Measurements from ENCODE around the gene FAM25A.

DNA sequence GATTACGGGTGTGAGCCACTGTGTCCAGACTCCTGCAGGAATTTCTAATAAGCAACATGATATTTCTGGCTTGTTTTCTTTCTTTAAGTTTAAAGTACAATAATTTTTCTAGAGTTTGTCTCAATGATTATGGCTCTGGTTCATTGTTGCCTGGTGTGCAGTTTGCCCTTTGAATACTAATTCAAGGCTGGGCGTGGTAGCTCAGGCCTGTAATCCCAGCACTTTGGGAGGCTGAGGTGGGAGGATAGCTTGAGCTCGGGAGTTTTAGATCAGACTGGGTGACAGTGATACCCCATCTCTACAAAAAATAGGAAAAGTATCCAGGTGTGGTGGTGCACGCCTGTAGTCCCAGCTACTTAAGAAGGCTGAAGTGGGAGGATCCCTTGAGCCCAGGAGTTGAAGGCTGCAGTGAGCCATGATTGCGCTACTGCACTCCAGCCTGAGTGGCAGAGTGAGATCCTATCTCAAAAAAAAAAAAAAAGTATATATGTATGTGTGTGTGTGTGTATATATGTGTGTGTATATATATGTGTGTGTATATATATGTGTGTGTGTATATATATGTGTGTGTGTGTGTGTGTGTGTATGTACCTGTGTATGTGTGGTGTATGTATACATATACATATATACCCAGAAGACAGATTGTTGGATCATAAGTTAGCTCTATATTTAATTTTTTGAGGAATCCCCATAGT is 43.6 kb upstream of the FAM25A start:
- TF ChIP-seq, protein P1, sequence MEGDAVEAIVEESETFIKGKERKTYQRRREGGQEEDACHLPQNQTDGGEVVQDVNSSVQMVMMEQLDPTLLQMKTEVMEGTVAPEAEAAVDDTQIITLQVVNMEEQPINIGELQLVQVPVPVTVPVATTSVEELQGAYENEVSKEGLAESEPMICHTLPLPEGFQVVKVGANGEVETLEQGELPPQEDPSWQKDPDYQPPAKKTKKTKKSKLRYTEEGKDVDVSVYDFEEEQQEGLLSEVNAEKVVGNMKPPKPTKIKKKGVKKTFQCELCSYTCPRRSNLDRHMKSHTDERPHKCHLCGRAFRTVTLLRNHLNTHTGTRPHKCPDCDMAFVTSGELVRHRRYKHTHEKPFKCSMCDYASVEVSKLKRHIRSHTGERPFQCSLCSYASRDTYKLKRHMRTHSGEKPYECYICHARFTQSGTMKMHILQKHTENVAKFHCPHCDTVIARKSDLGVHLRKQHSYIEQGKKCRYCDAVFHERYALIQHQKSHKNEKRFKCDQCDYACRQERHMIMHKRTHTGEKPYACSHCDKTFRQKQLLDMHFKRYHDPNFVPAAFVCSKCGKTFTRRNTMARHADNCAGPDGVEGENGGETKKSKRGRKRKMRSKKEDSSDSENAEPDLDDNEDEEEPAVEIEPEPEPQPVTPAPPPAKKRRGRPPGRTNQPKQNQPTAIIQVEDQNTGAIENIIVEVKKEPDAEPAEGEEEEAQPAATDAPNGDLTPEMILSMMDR (IDR thresholded peaks at IDR 0.05): no peak
- no peak for TF ChIP-seq POLR2A (IDR thresholded peaks at IDR 0.05)

Data from esophagus squamous epithelium (tissue), 4 donors.